B cell (primary cell): ENCODE data around the gene OR6S1. TPM values are rescaled to one million over a fixed set of nuclear protein-coding genes. Genes with fewer than 3 reads are reported as not detected.

ENCODE experiments used
- ATAC-seq: fragments of 200-7000 bp; cut with Tn5 transposase; one replicate; pipeline ENCODE4 v1.10.0; 2021; ENCODE audit warnings: low read depth, mild to moderate bottlenecking, moderate number of reproducible peaks, moderate library complexity
- CTCF ChIA-PET: fragments of 350-600 bp; sonication (Branson Sonifier 250); formaldehyde crosslinking; loops from one replicate; lab custom pipeline; 2021; ENCODE audit warnings: antibody characterized with exemption, inconsistent platforms; lab: Charles Lee
- POLR2A ChIA-PET: fragments of 350-600 bp; sonication (Branson Sonifier 250); formaldehyde crosslinking; loops from one replicate; lab custom pipeline; 2021; ENCODE audit warnings: antibody characterized with exemption; lab: Charles Lee
- DNase-seq: peaks from one replicate; pipeline ENCODE4 v3.0.0; 2013
- H2AFZ ChIP-seq: 2 replicates; pipeline ENCODE4 v1.6.1; 2012; ENCODE audit warnings: mild to moderate bottlenecking, low read depth, low read length; ENCODE audit not compliant: insufficient read depth, poor library complexity, severe bottlenecking
- H3K27ac ChIP-seq, 2 donors: 1 replicate in 1 of 2; 2 replicates in 1 of 2; pipeline ENCODE4 v1.5.1; 2012 to 2013; ENCODE audit warnings: low read length in 2 of 2, mild to moderate bottlenecking in 2 of 2, moderate library complexity in 1 of 2
- H3K27me3 ChIP-seq, 4 experiments: fragments of 200-600 bp in 1 of 4; sonication (generic) in 1 of 4; replicated peaks in 1 of 4; 1 replicate in 2 of 4; 2 replicates in 2 of 4; pipeline versions ENCODE4 v1.6.1 to v1.7.0; 2013 to 2016; ENCODE audit warnings: low read length in 3 of 4, mild to moderate bottlenecking in 2 of 4, mixed read lengths in 1 of 4, moderate library complexity in 1 of 4; ENCODE audit not compliant: insufficient read depth in 4 of 4, control insufficient read depth in 3 of 4; ENCODE audit errors: control extremely low read depth in 1 of 4
- H3K36me3 ChIP-seq, 2 experiments: replicated peaks in 1 of 2; 1 replicate in 1 of 2; 2 replicates in 1 of 2; pipeline versions ENCODE4 v1.6.1 to v1.7.1; 2013; ENCODE audit warnings: low read length in 1 of 2; ENCODE audit not compliant: insufficient read depth in 2 of 2, control insufficient read depth in 1 of 2; ENCODE audit errors: control extremely low read depth in 1 of 2, extremely low read depth in 1 of 2
- H3K4me1 ChIP-seq, 2 donors: fragments of 200-600 bp in 1 of 2; sonication (generic) in 1 of 2; 1 replicate in 1 of 2; 2 replicates in 1 of 2; pipeline versions ENCODE4 v1.5.1 to v1.6.1; 2013 to 2017; ENCODE audit warnings: low read length in 2 of 2; ENCODE audit not compliant: control insufficient read depth in 2 of 2, insufficient read depth in 2 of 2
- H3K4me2 ChIP-seq: replicated peaks from 2 replicates; pipeline ENCODE3; 2012; ENCODE audit warnings: mild to moderate bottlenecking, low read depth, low read length; ENCODE audit not compliant: poor library complexity, severe bottlenecking
- H3K4me3 ChIP-seq, 5 experiments: fragments of 200-600 bp in 1 of 5; sonication (generic) in 1 of 5; 1 replicate in 3 of 5; 2 replicates in 2 of 5; pipeline versions ENCODE4 v1.5.1 to v1.7.0; 2011 to 2016; ENCODE audit warnings: low read length in 4 of 5, mild to moderate bottlenecking in 4 of 5, low read depth in 2 of 5, control low read depth in 1 of 5, moderate library complexity in 1 of 5; ENCODE audit not compliant: insufficient read depth in 1 of 5; ENCODE audit errors: control extremely low read depth in 1 of 5, extremely low read depth in 1 of 5
- H3K79me2 ChIP-seq: fragments of 200-600 bp; sonication (generic); one replicate; pipeline ENCODE4 v1.6.0; 2016; ENCODE audit warnings: low read length; ENCODE audit not compliant: control insufficient read depth, insufficient read depth
- H3K9ac ChIP-seq: fragments of 200-600 bp; sonication (generic); 2 replicates; pipeline ENCODE4 v1.6.1; 2017; ENCODE audit warnings: mild to moderate bottlenecking, low read length, moderate library complexity
- H3K9me3 ChIP-seq, 3 donors: one replicate each; pipeline versions ENCODE4 v1.6.1 to v1.7.1; 2013; ENCODE audit warnings: low read length in 2 of 3; ENCODE audit not compliant: control insufficient read depth in 2 of 3, insufficient read depth in 1 of 3; ENCODE audit errors: control extremely low read depth in 1 of 3
- H4K20me1 ChIP-seq: 2 replicates; pipeline ENCODE4 v1.6.0; 2012; ENCODE audit warnings: mild to moderate bottlenecking, low read length; ENCODE audit not compliant: insufficient read depth, control insufficient read depth, poor library complexity, severe bottlenecking
- H3K27ac Mint-ChIP-seq: one replicate; pipeline ENCODE4 v1.8.0; 2021; ENCODE audit warnings: mixed read lengths
- H3K27me3 Mint-ChIP-seq: one replicate; pipeline ENCODE4 v1.8.0; 2021; ENCODE audit warnings: mixed read lengths
- H3K4me1 Mint-ChIP-seq: one replicate; pipeline ENCODE4 v1.8.0; 2021; ENCODE audit warnings: mixed read lengths
- H3K4me3 Mint-ChIP-seq: one replicate; pipeline ENCODE4 v1.8.0; 2021; ENCODE audit warnings: mixed read lengths
- H3K9me3 Mint-ChIP-seq: one replicate; pipeline ENCODE4 v1.8.0; 2022; ENCODE audit warnings: mixed read lengths; ENCODE audit not compliant: insufficient read depth
- CTCF ChIP-seq: fragments of 200-600 bp; IDR thresholded peaks from one replicate; pipeline ENCODE4 v1.8.0; 2022; ENCODE audit warnings: antibody characterized with exemption, mild to moderate bottlenecking
- EZH2 ChIP-seq: IDR thresholded peaks from 2 replicates; pipeline ENCODE4 v1.6.1; 2012; ENCODE audit warnings: borderline replicate concordance, low read depth, mild to moderate bottlenecking, moderate library complexity, low read length; ENCODE audit not compliant: insufficient read depth, poor library complexity, severe bottlenecking
- WGBS: methylation state at CpG from one replicate; pipeline ENCODE4 v1.1.5; 2013; ENCODE audit warnings: missing lambda C conversion rate; ENCODE audit not compliant: insufficient coverage; 5-methylcytosine and 5-hydroxymethylcytosine counted together
- intact Hi-C: fragments of 100-400 bp; cut with micrococcal nuclease; formaldehyde crosslinking; loops from one replicate; pipeline ENCODE4 v1.10.0; 2022
- polyA plus RNA-seq: library from polyadenylated mRNA; depleted of rRNA; stranded (reverse); fragments of >200 nt; gene quantifications from 2 replicates; pipeline ENCODE4 v1.2.3, GENCODE V29; 2012
- total RNA-seq, 2 donors: library from RNA; stranded (reverse); fragments of 120-200 nt in 1 of 2; gene quantifications; 1 replicate in 1 of 2; 2 replicates in 1 of 2; pipeline versions ENCODE4 v1.2.3 to v1.2.4, GENCODE V29; 2013 to 2022

The OR6S1 gene
- total and polyA plus RNA-seq, 2 donors (not counting 1 experiment from before 2014, with no cell fraction given) = 0.16 TPM; not detected in 1

DNA sequence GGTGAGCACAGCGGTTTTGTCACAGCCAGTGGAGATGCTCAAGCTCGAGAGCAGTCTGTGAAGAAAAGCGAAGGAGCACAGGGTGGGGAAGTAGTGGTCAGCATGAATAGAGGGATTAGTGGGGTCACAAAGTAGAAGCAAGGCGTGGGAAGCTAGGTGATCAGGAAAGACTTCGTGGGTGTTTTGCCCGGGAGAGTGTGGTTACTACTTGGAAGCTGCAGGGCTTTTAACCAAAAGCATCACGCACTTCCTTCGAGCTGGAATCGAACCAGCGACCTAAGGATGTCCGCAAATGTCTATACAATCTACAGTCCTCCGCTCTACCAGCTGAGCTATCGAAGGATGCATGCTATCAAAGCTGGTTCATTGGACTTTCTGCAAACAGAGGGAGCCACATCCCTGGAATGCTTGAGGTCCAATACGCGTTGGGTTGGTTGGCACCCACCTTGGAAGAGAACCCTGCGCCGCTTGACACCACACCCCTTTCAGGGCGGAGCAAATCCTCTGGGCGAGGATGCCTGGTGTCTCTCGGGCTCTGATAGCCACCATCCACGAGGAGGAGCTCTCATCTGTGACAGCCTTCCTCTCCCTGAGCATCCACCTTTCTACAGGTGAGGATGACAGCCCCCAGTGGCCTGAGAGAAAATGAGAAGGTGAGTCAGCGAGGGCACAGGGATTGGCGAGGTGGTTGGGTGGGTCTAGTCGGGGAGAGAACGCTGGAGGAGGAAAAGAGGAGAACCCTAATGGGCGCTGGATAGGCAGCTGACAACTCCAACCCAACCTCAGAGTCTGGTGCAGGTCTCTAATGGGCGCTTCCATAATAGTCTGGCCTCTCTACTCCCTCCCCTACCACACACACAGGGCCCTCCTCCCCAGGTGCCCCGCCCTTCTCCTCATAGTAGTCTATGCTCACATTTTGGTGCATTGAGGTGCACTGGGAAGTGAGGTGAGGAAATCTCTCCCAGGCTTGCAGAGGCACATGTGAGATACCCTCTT lies 16.0 kb upstream of the OR6S1 start:
- H2AFZ ChIP-seq = peak overlapping the region; percentile 14
- 49% methylated on average over 20 of the region's 28 CpGs for WGBS
- no peak overlapping the region for H3K9ac ChIP-seq
- no peaks in the 10 kb centered on the region for H4K20me1 ChIP-seq
- no peak for ATAC-seq
- H3K4me3 Mint-ChIP-seq = no peak overlapping the region
- no peak for DNase-seq
- H3K4me3 ChIP-seq = no peak overlapping the region
- peaks cover 0 to 52% (median 31%) of the 10 kb centered on the region in 4 experiments for H3K27me3 ChIP-seq
- H3K79me2 ChIP-seq = no peaks in the 10 kb centered on the region
- H3K27ac Mint-ChIP-seq = no peak overlapping the region
- H3K4me1 Mint-ChIP-seq = peaks cover 28% of the 10 kb centered on the region
- no peak overlapping the region for H3K4me2 ChIP-seq
- no peaks in the 10 kb centered on the region for H3K36me3 ChIP-seq
- intact Hi-C loops = no loop called here
- ChIA-PET CTCF (interaction anchor here (0.6 to 11.2 kb wide), 9 partner anchors 9 to 330 kb away, joined by 3 to 445 read pairs (median 4); partner anchors contain the start of genes ANG and RNASE4), POLR2A (interaction anchor here (0.6 kb wide), 1 partner anchor 315 kb away, joined by 3 read pairs; no protein-coding TSS in a partner anchor)
- peaks cover 27 to 29% of the 10 kb centered on the region in 2 donors for H3K4me1 ChIP-seq
- TF ChIP-seq CTCF (no peak), EZH2 (no peak)
- H3K9me3 Mint-ChIP-seq = no peaks in the 10 kb centered on the region
- peaks cover 47% of the 10 kb centered on the region for H3K27me3 Mint-ChIP-seq
- H3K9me3 ChIP-seq = peaks cover 0 to 6% (median 0%) of the 10 kb centered on the region in 3 donors
- H3K27ac ChIP-seq = no peak overlapping the region
